D721Med (cell line): ENCODE results near the gene REEP2.

Experiments used
- DNase-seq: peaks from one replicate; pipeline ENCODE4 v3.0.0; 2011; ENCODE audit warnings: low spot score; ENCODE audit not compliant: insufficient read length
- FAIRE-seq: peaks from 2 replicates; lab custom pipeline; 2011; peaks lifted over from hg19 to GRCh38; lab: Jason Lieb, UNC
- CTCF ChIP-seq: IDR thresholded peaks from 2 replicates; pipeline ENCODE4 v1.5.1; 2012; ENCODE audit warnings: mild to moderate bottlenecking, control low read depth; ENCODE audit not compliant: insufficient read depth; ENCODE audit errors: missing control alignments

Gene REEP2

GRCh38 chr5:138490648-138491283 lies 51.9 kb downstream of the REEP2 start:
- FAIRE-seq, result no peak
- no peak for TF ChIP-seq CTCF
- DNase-seq, result no peak

- FAIRE-seq (no peak), DNase-seq (no peak)
- TF ChIP-seq CTCF, result no peak
Measured at GRCh38 chr5:138491284-138491648, 52.4 kb downstream of the REEP2 start.

- no peak for TF ChIP-seq CTCF
- DNase-seq, result peak; percentile 65
- FAIRE-seq, result no peak
Measured at GRCh38 chr5:138491669-138492559, 53.1 kb downstream of the REEP2 start.

GRCh38 chr5:138492560-138493045 lies 53.7 kb downstream of the REEP2 start:
- FAIRE-seq (no peak), DNase-seq (no peak)
- no peak for TF ChIP-seq CTCF

GRCh38 chr5:138495351-138495750 lies 56.5 kb downstream of the REEP2 start:
- TF ChIP-seq CTCF, result no peak
- no peak for FAIRE-seq
- DNase-seq, result no peak
